Gastroesophageal sphincter (tissue), 4 donors: ENCODE results near the gene LSG1. TPM values are rescaled to one million over a fixed set of nuclear protein-coding genes. Genes with fewer than 3 reads are reported as not detected.

Experiments used
- ATAC-seq: fragments of 150-250 bp; one replicate; pipeline ENCODE4 v1.9.1; 2016; ENCODE audit warnings: mild to moderate bottlenecking, moderate library complexity
- H3K27ac ChIP-seq, 4 donors: fragments of 200-600 bp; sonication (generic) in 3 of 4; 1 replicate in 3 of 4; 2 replicates in 1 of 4; pipeline ENCODE4 v1.5.1; 2016 to 2019
- H3K27me3 ChIP-seq: fragments of 200-600 bp; sonication (generic); one replicate; pipeline ENCODE4 v1.5.1; 2019
- H3K36me3 ChIP-seq, 2 donors: fragments of 200-600 bp; sonication (generic); one replicate each; pipeline ENCODE4 v1.5.1; 2019; ENCODE audit warnings: control low read depth in 1 of 2
- H3K4me1 ChIP-seq, 3 donors: fragments of 200-600 bp; sonication (generic); 1 replicate in 2 of 3; 2 replicates in 1 of 3; pipeline ENCODE4 v1.5.1; 2016 to 2019; ENCODE audit warnings: control low read depth in 2 of 3
- H3K4me3 ChIP-seq, 2 donors: fragments of 200-600 bp; sonication (generic); one replicate each; pipeline ENCODE4 v1.5.1; 2019; ENCODE audit warnings: mild to moderate bottlenecking in 1 of 2, moderate library complexity in 1 of 2
- H3K9me3 ChIP-seq, 3 donors: fragments of 200-600 bp; sonication (generic); one replicate each; pipeline ENCODE4 v1.5.1; 2017 to 2019; ENCODE audit warnings: control low read depth in 2 of 3
- CTCF ChIP-seq, 4 experiments: fragments of 200-600 bp in 2 of 4; fragments of 450-650 bp in 2 of 4; sonication (generic) in 1 of 4; IDR thresholded peaks; one replicate each; pipeline ENCODE4 v1.5.1; 2017 to 2019; ENCODE audit warnings: antibody characterized with exemption in 4 of 4, mild to moderate bottlenecking in 2 of 4, moderate library complexity in 2 of 4
- EP300 ChIP-seq: sonication (generic); formaldehyde crosslinking; IDR thresholded peaks from one replicate; pipeline ENCODE4 v1.6.1; 2017; ENCODE audit warnings: antibody characterized with exemption, mild to moderate bottlenecking
- POLR2A ChIP-seq, 2 donors: fragments of 450-650 bp; IDR thresholded peaks; one replicate each; pipeline ENCODE4 v1.6.1; 2017; ENCODE audit warnings: antibody characterized with exemption in 2 of 2, mild to moderate bottlenecking in 2 of 2, moderate library complexity in 1 of 2
- POLR2AphosphoS5 ChIP-seq: sonication (generic); formaldehyde crosslinking; IDR thresholded peaks from one replicate; pipeline ENCODE4 v1.6.1; 2017; ENCODE audit warnings: antibody characterized with exemption
- WGBS, 2 donors: methylation state at CpG; one replicate each; pipeline ENCODE4 v1.1.5; 2018; ENCODE audit warnings: low coverage in 1 of 2; 5-methylcytosine and 5-hydroxymethylcytosine counted together
- total RNA-seq, 4 donors: library from RNA; depleted of rRNA; stranded (reverse); fragments of >200 nt; gene quantifications; one replicate each; pipeline ENCODE4 v1.1.0, GENCODE V29; 2016

The LSG1 gene
- total RNA-seq, 4 donors from 2014 or later = 23.0 to 30.3 (median 28.3) TPM

DNA sequence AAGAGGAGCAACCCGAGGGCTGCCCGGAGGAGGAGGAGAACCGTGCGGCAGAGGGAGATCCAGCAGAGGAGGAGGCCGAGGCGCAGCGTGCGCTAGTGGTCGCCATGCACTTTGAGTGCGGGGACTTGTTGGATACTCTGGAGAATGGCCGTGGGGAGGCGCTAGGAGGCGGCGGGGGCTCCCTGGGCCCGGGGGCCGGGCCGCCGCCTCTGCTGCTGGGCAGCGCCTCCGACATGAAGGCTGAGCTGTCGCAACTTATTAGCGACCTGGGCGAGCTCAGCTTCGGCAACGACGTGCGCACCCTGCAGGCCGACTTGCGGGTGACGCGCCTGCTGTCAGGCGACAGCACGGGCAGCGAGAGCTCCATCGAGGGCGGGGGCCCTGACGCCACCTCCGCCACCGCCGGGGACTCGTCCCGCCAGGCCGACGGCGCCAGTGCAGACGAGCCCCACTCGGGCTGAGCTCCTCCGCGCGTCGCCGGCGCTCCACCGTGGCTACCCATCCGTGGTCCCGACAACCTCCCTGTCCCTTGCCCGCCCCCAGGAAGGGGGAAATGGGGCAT, 15.7 kb upstream of the LSG1 start:
- WGBS, 2 donors = 4% methylated on average over 16 of the region's 57 CpGs; no CpG with 5 or more reads in 1 of the 2 donors
- H3K9me3 ChIP-seq = no peaks in the 10 kb centered on the region
- peak in 3 of 4 experiments; percentile 23 to 60 (median 45) for TF ChIP-seq CTCF (IDR thresholded peaks at IDR 0.05)
- TF ChIP-seq POLR2A (IDR thresholded peaks at IDR 0.05) = peak in 1 of 2 donors; percentile 10
- TF ChIP-seq POLR2AphosphoS5 = peak; percentile 48
- TF ChIP-seq EP300 = no peak
- peak overlapping the region; percentile 55 to 87 (median 86) for H3K27ac ChIP-seq
- H3K36me3 ChIP-seq = no peaks in the 10 kb centered on the region
- no peaks in the 10 kb centered on the region for H3K27me3 ChIP-seq
- peaks cover 0 to 61% (median 22%) of the 10 kb centered on the region in 3 donors for H3K4me1 ChIP-seq
- peak overlapping the region; percentile 76 to 84 for H3K4me3 ChIP-seq
- peak; percentile 52 for ATAC-seq

- no peaks in the 10 kb centered on the region for H3K9me3 ChIP-seq
- TF ChIP-seq EP300 = no peak
- TF ChIP-seq CTCF (IDR thresholded peaks at IDR 0.05) = no peak
- no peak for TF ChIP-seq POLR2A (IDR thresholded peaks at IDR 0.05)
- TF ChIP-seq POLR2AphosphoS5 = no peak
- WGBS, 2 donors = no CpG with 5 or more reads among the region's 86 CpGs
- peaks cover 0 to 65% (median 22%) of the 10 kb centered on the region in 3 donors for H3K4me1 ChIP-seq
- ATAC-seq = no peak
- H3K27me3 ChIP-seq = no peaks in the 10 kb centered on the region
- H3K27ac ChIP-seq = peak overlapping the region in 3 of 4 donors; percentile 86 to 87 (median 86)
- peak overlapping the region; percentile 76 to 84 for H3K4me3 ChIP-seq
- no peaks in the 10 kb centered on the region for H3K36me3 ChIP-seq
Measured at GRCh38 chr3:194686816-194687637, 15.0 kb upstream of the LSG1 start.

GRCh38 chr3:194686414-194686815, 14.4 kb upstream of the LSG1 start:
- no peaks in the 10 kb centered on the region for H3K36me3 ChIP-seq
- H3K4me3 ChIP-seq = peak overlapping the region; percentile 76 to 84
- H3K4me1 ChIP-seq = peaks cover 0 to 62% (median 22%) of the 10 kb centered on the region in 3 donors
- H3K27me3 ChIP-seq = no peaks in the 10 kb centered on the region
- 0% methylated on average over 2 to 11 of the region's 29 CpGs for WGBS, 2 donors
- no peaks in the 10 kb centered on the region for H3K9me3 ChIP-seq
- ATAC-seq = no peak
- TF ChIP-seq CTCF (IDR thresholded peaks at IDR 0.05) = no peak
- no peak for TF ChIP-seq EP300
- TF ChIP-seq POLR2A (IDR thresholded peaks at IDR 0.05) = no peak
- TF ChIP-seq POLR2AphosphoS5 = no peak
- H3K27ac ChIP-seq = peak overlapping the region; percentile 62 to 87 (median 86)

GRCh38 chr3:194685718-194686413, 13.9 kb upstream of the LSG1 start, which contains the start of gene FAM43A:
FAM43A (plus strand) TSS chr3:194685883; CDS start chr3:194686827, 944 bp downstream.
- Histone ChIP-seq H3K4me1 (peaks cover 0 to 57% (median 22%) of the 10 kb centered on the region in 3 donors), H3K4me3 (peak within 1 kb of the TSS; percentile 76 to 84), H3K36me3 (no peaks in the 10 kb centered on the region), H3K27ac (peak within 1 kb of the TSS; percentile 62 to 87 (median 86)), H3K9me3 (no peaks in the 10 kb centered on the region), H3K27me3 (no peaks in the 10 kb centered on the region)
- peak; percentile 86 for ATAC-seq
- WGBS, 2 donors = 0% methylated on average over 4 of the region's 70 CpGs; no CpG with 5 or more reads in 1 of the 2 donors
- TF ChIP-seq CTCF (IDR thresholded peaks at IDR 0.05) (peak in 3 of 4 experiments; percentile 5 to 45 (median 44)), POLR2A (IDR thresholded peaks at IDR 0.05) (peak; percentile 99), EP300 (no peak), POLR2AphosphoS5 (peak; percentile 100)
